ENCODE data around the gene SF3A1. TPM values are rescaled to one million over a fixed set of nuclear protein-coding genes. Genes with fewer than 3 reads are reported as not detected.

SF3A1 gene
- total and polyA plus RNA-seq, 2 of the 8 experiments (the other 6 are each of a cell fraction or from before 2014, with no cell fraction given): 27.8 to 285 TPM

- no peak for TF ChIP-seq CTCF (IDR thresholded peaks at IDR 0.05; ENCODE audit: control extremely low read depth in 1 of 3, insufficient read depth in 1 of 3, low read depth in 1 of 3, low read length in 3 of 3)
- TF ChIP-seq, protein P1, sequence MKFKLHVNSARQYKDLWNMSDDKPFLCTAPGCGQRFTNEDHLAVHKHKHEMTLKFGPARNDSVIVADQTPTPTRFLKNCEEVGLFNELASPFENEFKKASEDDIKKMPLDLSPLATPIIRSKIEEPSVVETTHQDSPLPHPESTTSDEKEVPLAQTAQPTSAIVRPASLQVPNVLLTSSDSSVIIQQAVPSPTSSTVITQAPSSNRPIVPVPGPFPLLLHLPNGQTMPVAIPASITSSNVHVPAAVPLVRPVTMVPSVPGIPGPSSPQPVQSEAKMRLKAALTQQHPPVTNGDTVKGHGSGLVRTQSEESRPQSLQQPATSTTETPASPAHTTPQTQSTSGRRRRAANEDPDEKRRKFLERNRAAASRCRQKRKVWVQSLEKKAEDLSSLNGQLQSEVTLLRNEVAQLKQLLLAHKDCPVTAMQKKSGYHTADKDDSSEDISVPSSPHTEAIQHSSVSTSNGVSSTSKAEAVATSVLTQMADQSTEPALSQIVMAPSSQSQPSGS (IDR thresholded peaks at IDR 0.05; ENCODE audit: low read length): no peak
- no peak for TF ChIP-seq SIN3A (conservative IDR thresholded peaks at IDR 0.05 in 1 of 2, IDR thresholded peaks at IDR 0.05 in 1 of 2; ENCODE audit: low read depth in 1 of 2, low read length in 2 of 2)
- TF ChIP-seq TAF7 (optimal IDR thresholded peaks at IDR 0.05; ENCODE audit: borderline replicate concordance, low read depth, low read length): no peak
- no peak for TF ChIP-seq RBBP5 (IDR thresholded peaks at IDR 0.05; ENCODE audit: borderline replicate concordance, low read depth, low read length)
- TF ChIP-seq SIRT6 (IDR thresholded peaks at IDR 0.05; ENCODE audit: low read length): no peak
- TF ChIP-seq PHF8 (conservative IDR thresholded peaks at IDR 0.05; ENCODE audit: low read depth, low read length): no peak
- no peak for TF ChIP-seq GTF2F1 (IDR thresholded peaks at IDR 0.05; ENCODE audit: borderline replicate concordance, low read depth, low read length)
Measured at GRCh38 chr22:30397656-30398635, 41.3 kb upstream of the SF3A1 start (continued).
